ENCODE data around the gene KRTAP5-8. TPM values are rescaled to one million over a fixed set of nuclear protein-coding genes. Genes with fewer than 3 reads are reported as not detected.
"Not testable (repeated sequence)": the region's sequence is repeated elsewhere in the genome, so short reads cannot be mapped to it uniquely, and the experiment has no call there.

The KRTAP5-8 gene
- total RNA-seq, 4 donors from 2014 or later: 0.82 TPM; not detected in 3

DNA sequence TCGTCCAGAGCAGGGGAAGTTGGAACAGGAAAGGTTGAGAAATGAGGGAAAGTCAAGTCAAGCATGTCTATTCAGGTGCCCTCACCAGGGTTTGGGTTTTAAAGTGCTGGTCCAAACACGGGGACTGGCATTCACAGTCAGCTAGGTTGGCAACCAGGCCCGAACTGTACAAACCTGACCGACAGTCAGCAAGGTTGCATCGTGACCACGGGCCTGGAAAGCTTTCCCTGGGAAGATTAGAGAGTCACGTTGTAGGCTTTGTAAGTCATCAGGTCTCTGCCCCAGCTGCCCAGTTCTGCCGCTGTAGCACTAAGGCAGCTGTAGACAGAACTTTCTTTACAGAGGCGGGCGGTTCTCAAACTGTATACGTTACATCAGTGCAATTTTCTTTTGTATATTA lies 35.0 kb downstream of the KRTAP5-8 start:
- no peaks in the 10 kb centered on the region for H3K36me3 ChIP-seq
- TF ChIP-seq, protein P1, sequence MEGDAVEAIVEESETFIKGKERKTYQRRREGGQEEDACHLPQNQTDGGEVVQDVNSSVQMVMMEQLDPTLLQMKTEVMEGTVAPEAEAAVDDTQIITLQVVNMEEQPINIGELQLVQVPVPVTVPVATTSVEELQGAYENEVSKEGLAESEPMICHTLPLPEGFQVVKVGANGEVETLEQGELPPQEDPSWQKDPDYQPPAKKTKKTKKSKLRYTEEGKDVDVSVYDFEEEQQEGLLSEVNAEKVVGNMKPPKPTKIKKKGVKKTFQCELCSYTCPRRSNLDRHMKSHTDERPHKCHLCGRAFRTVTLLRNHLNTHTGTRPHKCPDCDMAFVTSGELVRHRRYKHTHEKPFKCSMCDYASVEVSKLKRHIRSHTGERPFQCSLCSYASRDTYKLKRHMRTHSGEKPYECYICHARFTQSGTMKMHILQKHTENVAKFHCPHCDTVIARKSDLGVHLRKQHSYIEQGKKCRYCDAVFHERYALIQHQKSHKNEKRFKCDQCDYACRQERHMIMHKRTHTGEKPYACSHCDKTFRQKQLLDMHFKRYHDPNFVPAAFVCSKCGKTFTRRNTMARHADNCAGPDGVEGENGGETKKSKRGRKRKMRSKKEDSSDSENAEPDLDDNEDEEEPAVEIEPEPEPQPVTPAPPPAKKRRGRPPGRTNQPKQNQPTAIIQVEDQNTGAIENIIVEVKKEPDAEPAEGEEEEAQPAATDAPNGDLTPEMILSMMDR (IDR thresholded peaks at IDR 0.05 in 4 of 5, conservative IDR thresholded peaks at IDR 0.05 in 1 of 5): no peak
- TF ChIP-seq POLR2A (IDR thresholded peaks at IDR 0.05): no peak
- in situ Hi-C loops (cut with MboI; ENCODE audit: low sequenced_read_pairs in 4 of 4) (no loop called here), intact Hi-C loops (cut with DNase I; ENCODE audit: low total_unique reads) (no loop called here)
- H3K27me3 ChIP-seq: no peaks in the 10 kb centered on the region
- H3K4me3 ChIP-seq: no peak overlapping the region
- no peak for ATAC-seq
- no peak for DNase-seq
- no peak overlapping the region for H3K27ac ChIP-seq
- no peaks in the 10 kb centered on the region for H3K4me1 ChIP-seq
- no peaks in the 10 kb centered on the region for H3K9me3 ChIP-seq

DNA sequence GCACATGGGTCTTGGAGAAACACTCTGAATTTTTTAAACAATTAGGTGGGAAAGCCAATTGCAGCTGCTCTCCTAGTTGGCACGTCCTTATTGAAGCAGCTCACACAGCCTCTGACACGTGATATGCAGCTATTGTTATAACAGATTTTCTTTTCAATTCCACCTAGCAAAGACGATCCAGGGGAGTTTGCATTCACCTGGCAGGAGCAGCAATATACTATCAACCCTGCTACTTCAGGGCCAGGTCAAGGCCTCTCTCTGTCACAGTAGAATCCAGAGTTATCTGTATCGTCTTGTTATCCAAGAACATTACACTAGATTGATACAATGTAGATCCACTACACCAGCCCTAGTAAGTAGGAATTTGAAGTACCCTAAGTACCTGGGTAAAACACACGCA lies 36.6 kb downstream of the KRTAP5-8 start:
- TF ChIP-seq POLR2A (IDR thresholded peaks at IDR 0.05): no peak
- TF ChIP-seq, protein P1 (IDR thresholded peaks at IDR 0.05 in 4 of 5, conservative IDR thresholded peaks at IDR 0.05 in 1 of 5): no peak
- H3K4me1 ChIP-seq: no peaks in the 10 kb centered on the region
- DNase-seq (no peak), ATAC-seq (no peak)
- H3K27me3 ChIP-seq: no peaks in the 10 kb centered on the region
- H3K36me3 ChIP-seq: no peaks in the 10 kb centered on the region
- H3K27ac ChIP-seq: no peak overlapping the region
- intact Hi-C loops (cut with DNase I; ENCODE audit: low total_unique reads): no loop called here
- H3K9me3 ChIP-seq: no peaks in the 10 kb centered on the region
- in situ Hi-C loops (cut with MboI; ENCODE audit: low sequenced_read_pairs in 4 of 4): no loop called here
- H3K4me3 ChIP-seq: no peak overlapping the region

DNA sequence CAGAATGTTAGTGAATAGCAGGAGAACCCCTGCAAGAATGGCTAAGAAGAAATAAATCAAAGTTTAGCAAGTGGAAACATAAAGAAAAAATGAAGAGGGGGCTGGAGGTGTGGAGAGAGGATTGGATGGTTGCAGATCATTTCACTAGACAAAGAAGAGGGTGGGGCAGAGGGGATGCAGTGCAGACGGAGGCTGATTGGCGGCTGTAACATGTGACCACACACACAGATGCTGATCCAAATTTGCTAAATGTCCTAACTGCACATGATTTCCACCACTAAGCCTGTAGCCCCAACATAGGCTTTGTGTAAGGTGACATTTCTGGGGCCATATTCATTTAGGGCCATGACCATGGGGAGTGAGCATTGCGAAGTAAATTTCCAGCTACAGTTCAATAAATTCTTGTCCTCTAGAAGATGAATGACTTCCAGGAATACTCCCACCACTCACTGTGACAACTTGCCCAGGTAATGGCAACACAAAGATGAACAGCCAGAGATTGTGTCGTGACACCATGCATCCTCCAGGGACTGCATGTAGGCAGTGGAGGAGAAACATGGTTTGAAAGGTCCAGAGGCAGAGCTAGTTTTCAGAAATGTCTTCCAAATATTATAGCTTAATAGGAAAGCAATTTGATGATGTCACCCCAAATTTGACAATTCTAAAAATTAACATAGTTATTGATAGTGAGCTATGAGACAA lies 38.0 kb downstream of the KRTAP5-8 start:
- no peak overlapping the region for H3K27ac ChIP-seq
- in situ Hi-C loops (cut with MboI; ENCODE audit: low sequenced_read_pairs in 4 of 4) (no loop called here), intact Hi-C loops (cut with DNase I; ENCODE audit: low total_unique reads) (no loop called here)
- DNase-seq (no peak), ATAC-seq (no peak)
- H3K27me3 ChIP-seq: no peaks in the 10 kb centered on the region
- no peaks in the 10 kb centered on the region for H3K9me3 ChIP-seq
- no peak for TF ChIP-seq POLR2A (IDR thresholded peaks at IDR 0.05)
- TF ChIP-seq, protein P1 (IDR thresholded peaks at IDR 0.05 in 4 of 5, conservative IDR thresholded peaks at IDR 0.05 in 1 of 5): no peak
- no peaks in the 10 kb centered on the region for H3K36me3 ChIP-seq
- H3K4me1 ChIP-seq: no peaks in the 10 kb centered on the region
- no peak overlapping the region for H3K4me3 ChIP-seq

DNA sequence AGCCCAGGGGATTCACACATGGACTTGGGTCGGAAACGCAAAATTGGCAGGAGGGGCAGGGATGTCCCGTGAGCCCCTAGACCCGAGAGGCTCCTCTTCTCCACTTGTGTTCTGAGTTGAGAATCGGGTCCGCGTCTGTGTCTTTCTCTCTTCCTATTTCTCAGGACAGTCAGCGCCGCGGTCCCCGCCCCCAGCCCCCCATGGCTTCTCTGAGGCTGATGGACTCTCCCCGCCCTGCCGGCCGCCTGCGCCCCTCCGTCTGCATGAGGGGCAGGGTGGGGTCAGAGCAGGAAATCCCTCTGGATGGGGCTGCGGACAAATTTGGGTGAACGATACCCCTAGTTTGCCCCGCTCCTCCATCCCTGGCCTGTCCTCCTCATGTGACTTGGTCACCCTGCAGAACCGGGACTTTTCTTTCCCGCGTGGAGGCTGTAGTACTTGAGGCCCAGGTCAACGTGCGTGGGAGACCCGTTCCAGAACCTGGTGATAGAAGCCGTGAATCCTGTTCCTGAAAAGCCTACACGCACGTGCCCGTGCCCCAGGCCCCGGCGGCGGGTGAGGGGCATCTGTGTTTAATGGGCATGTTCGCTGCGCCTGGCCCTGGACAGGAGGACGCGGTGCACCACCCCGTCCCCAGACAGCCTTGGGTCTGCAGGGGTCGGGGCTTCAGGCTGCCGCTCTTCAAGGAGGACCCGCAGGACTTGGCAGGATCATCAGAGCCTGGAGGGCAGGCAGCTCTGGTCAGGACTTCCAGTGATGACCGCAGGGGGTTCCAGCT lies 39.1 kb downstream of the KRTAP5-8 start:
- H3K4me1 ChIP-seq; H3K27me3 ChIP-seq; H3K9me3 ChIP-seq; H3K4me3 ChIP-seq; H3K36me3 ChIP-seq; ATAC-seq; intact Hi-C loops (cut with DNase I; ENCODE audit: low total_unique reads); H3K27ac ChIP-seq; in situ Hi-C loops (cut with MboI; ENCODE audit: low sequenced_read_pairs in 4 of 4); DNase-seq: not testable (repeated sequence)

DNA sequence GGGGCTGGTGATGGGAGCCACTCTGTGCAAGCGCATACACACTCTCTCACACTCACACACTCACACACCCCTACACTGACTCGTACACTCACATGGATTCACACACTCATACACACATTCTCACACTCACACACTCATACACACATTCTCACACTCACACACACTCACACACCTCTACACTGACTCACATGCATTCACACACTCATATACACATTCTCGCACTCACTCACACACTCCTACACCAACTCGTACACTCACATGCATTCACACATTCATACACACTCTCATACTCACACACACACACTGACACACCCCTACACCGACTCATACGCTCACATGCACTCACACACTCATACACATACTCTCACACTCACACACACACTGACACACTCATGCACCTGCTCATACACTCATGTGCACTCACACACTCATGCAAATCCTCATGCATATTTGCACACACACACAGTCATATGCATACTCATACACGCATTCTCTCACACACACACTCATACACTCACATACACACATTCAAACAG lies 39.7 kb downstream of the KRTAP5-8 start:
- H3K36me3 ChIP-seq: no peaks in the 10 kb centered on the region
- H3K4me3 ChIP-seq: no peak overlapping the region
- no peaks in the 10 kb centered on the region for H3K4me1 ChIP-seq
- TF ChIP-seq, protein P1 (IDR thresholded peaks at IDR 0.05 in 4 of 5, conservative IDR thresholded peaks at IDR 0.05 in 1 of 5): no peak
- TF ChIP-seq POLR2A (IDR thresholded peaks at IDR 0.05): no peak
- no peaks in the 10 kb centered on the region for H3K27me3 ChIP-seq
- intact Hi-C loops (cut with DNase I; ENCODE audit: low total_unique reads) (no loop called here), in situ Hi-C loops (cut with MboI; ENCODE audit: low sequenced_read_pairs in 4 of 4) (no loop called here)
- ATAC-seq (no peak), DNase-seq (no peak)
- H3K9me3 ChIP-seq: no peaks in the 10 kb centered on the region
- no peak overlapping the region for H3K27ac ChIP-seq

DNA sequence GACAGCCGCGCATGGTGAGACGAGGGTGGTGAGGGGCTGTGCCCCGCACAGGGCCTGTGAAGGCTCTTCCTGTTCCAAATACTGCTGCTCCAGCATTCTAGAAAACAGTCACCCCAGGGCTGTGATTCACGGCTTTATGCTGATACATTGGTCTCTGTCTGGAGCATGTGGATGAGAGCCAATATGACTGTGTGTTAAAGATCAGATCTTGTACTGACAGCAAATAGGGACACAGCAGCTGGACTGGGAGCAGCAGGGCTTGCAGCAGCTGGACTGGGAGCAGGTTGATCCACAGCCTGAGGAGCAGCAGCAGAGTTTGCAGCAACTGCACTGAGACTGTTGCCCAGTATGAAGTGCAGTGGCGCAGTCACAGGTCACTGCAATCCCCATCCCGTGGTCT lies 41.7 kb downstream of the KRTAP5-8 start:
- intact Hi-C loops (cut with DNase I; ENCODE audit: low total_unique reads); DNase-seq; ATAC-seq; H3K27me3 ChIP-seq; in situ Hi-C loops (cut with MboI; ENCODE audit: low sequenced_read_pairs in 4 of 4); H3K4me3 ChIP-seq; H3K9me3 ChIP-seq; H3K36me3 ChIP-seq; H3K4me1 ChIP-seq; H3K27ac ChIP-seq: not testable (repeated sequence)

All from gastrocnemius medialis (tissue), 4 donors.